OCI-LY1 (cell line): Measurements from ENCODE around the gene NFIB.

ENCODE experiments used
- H2AFZ ChIP-seq: fragments of 200-600 bp; sonication (generic), shearing (Covaris generic); 2 replicates; pipeline ENCODE4 v1.6.0; 2014; ENCODE audit warnings: antibody characterized with exemption, mild to moderate bottlenecking, low read length
- H3F3A ChIP-seq: fragments of 200-600 bp; sonication (generic), shearing (Covaris generic); 2 replicates; pipeline ENCODE4 v1.6.0; 2014; ENCODE audit warnings: mild to moderate bottlenecking, antibody characterized with exemption, low read length, moderate library complexity; ENCODE audit not compliant: insufficient read depth
- H3K27ac ChIP-seq: fragments of 200-600 bp; sonication (generic); 2 replicates; pipeline ENCODE4 v1.5.1; 2014; ENCODE audit warnings: low read length, mixed run types, mild to moderate bottlenecking, low read depth; ENCODE audit not compliant: poor library complexity, severe bottlenecking
- H3K27me3 ChIP-seq: fragments of 200-600 bp; sonication (generic); 2 replicates; pipeline ENCODE4 v1.6.0; 2014; ENCODE audit warnings: antibody characterized with exemption, mild to moderate bottlenecking, low read length, moderate library complexity; ENCODE audit not compliant: insufficient read depth
- H3K36me3 ChIP-seq: fragments of 200-600 bp; sonication (generic); 2 replicates; pipeline ENCODE4 v1.6.1; 2014; ENCODE audit warnings: mild to moderate bottlenecking, antibody characterized with exemption, low read length, moderate library complexity, mixed read lengths; ENCODE audit not compliant: insufficient read depth
- H3K4me1 ChIP-seq: fragments of 200-600 bp; sonication (generic); 2 replicates; pipeline ENCODE4 v1.5.1; 2014; ENCODE audit warnings: mild to moderate bottlenecking, low read length, moderate library complexity; ENCODE audit not compliant: insufficient read depth, severe bottlenecking
- H3K4me2 ChIP-seq: fragments of 200-600 bp; sonication (generic), shearing (Covaris generic); 2 replicates; pipeline ENCODE4 v1.6.1; 2014; ENCODE audit warnings: low read length
- H3K4me3 ChIP-seq: fragments of 200-600 bp; sonication (generic); 2 replicates; pipeline ENCODE4 v1.5.1; 2014; ENCODE audit warnings: low read length, low read depth, mild to moderate bottlenecking, mixed read lengths; ENCODE audit not compliant: poor library complexity, severe bottlenecking
- H3K79me2 ChIP-seq: fragments of 200-600 bp; shearing (Covaris generic); 2 replicates; pipeline ENCODE4 v1.6.1; 2016; ENCODE audit warnings: mixed run types, low read length, mixed read lengths; ENCODE audit not compliant: insufficient read depth
- H3K9ac ChIP-seq: fragments of 200-600 bp; sonication (generic), shearing (Covaris generic); 2 replicates; pipeline ENCODE4 v1.6.1; 2014; ENCODE audit warnings: mild to moderate bottlenecking, low read length, mixed read lengths
- H3K9me2 ChIP-seq: fragments of 200-600 bp; sonication (generic), shearing (Covaris generic); 2 replicates; pipeline ENCODE4 v1.6.1; 2014; ENCODE audit warnings: low read depth, mild to moderate bottlenecking, low read length, mixed read lengths
- H3K9me3 ChIP-seq: fragments of 200-600 bp; shearing (Covaris generic); 2 replicates; pipeline ENCODE4 v1.6.1; 2014; ENCODE audit warnings: low read length, mixed read lengths
- H4K20me1 ChIP-seq: fragments of 200-600 bp; sonication (generic), shearing (Covaris generic); 2 replicates; pipeline ENCODE4 v1.6.0; 2016; ENCODE audit warnings: mild to moderate bottlenecking, low read length; ENCODE audit not compliant: insufficient read depth
- CTCF ChIP-seq: fragments of 200-600 bp; sonication (generic), shearing (Covaris generic); IDR thresholded peaks from 2 replicates; pipeline ENCODE4 v1.5.1; 2017; ENCODE audit warnings: mild to moderate bottlenecking, antibody characterized with exemption, low read length, moderate library complexity, mixed read lengths
- EZH2 ChIP-seq: fragments of 200-600 bp; sonication (generic), shearing (Covaris generic); IDR thresholded peaks from 2 replicates; pipeline ENCODE4 v1.8.0; 2017; ENCODE audit warnings: borderline replicate concordance, mixed run types, mild to moderate bottlenecking, antibody characterized with exemption, low read length, moderate library complexity, mixed read lengths

Gene NFIB

GRCh38 chr9:14242150-14242805 lies 71.7 kb downstream of the NFIB start:
- no peak for TF ChIP-seq CTCF
- TF ChIP-seq EZH2: no peak
- Histone ChIP-seq H3K4me2 (no peak overlapping the region), H3K4me1 (peaks cover 4% of the 10 kb centered on the region), H3K9ac (no peak overlapping the region), H2AFZ (no peak overlapping the region), H3K9me3 (no peaks in the 10 kb centered on the region), H3K27ac (no peak overlapping the region), H3K9me2 (no peaks in the 10 kb centered on the region), H3K79me2 (no peaks in the 10 kb centered on the region), H3K36me3 (no peaks in the 10 kb centered on the region), H4K20me1 (no peaks in the 10 kb centered on the region), H3F3A (no peaks in the 10 kb centered on the region), H3K4me3 (no peak overlapping the region), H3K27me3 (no peaks in the 10 kb centered on the region)

GRCh38 chr9:14240537-14240936 lies 73.4 kb downstream of the NFIB start:
- Histone ChIP-seq H2AFZ (no peak overlapping the region), H3K27ac (no peak overlapping the region), H3K27me3 (no peaks in the 10 kb centered on the region), H3K36me3 (no peaks in the 10 kb centered on the region), H4K20me1 (no peaks in the 10 kb centered on the region), H3K4me2 (no peak overlapping the region), H3K4me3 (no peak overlapping the region), H3K9ac (no peak overlapping the region), H3F3A (no peaks in the 10 kb centered on the region), H3K79me2 (no peaks in the 10 kb centered on the region), H3K9me2 (no peaks in the 10 kb centered on the region), H3K4me1 (no peaks in the 10 kb centered on the region), H3K9me3 (no peaks in the 10 kb centered on the region)
- no peak for TF ChIP-seq CTCF
- no peak for TF ChIP-seq EZH2

GRCh38 chr9:14238518-14238917 lies 75.4 kb downstream of the NFIB start:
- Histone ChIP-seq H3F3A (no peaks in the 10 kb centered on the region), H3K4me2 (no peak overlapping the region)

More at GRCh38 chr9:14238518-14238917, 75.4 kb downstream of the NFIB start:
- Histone ChIP-seq H3K4me1 (no peaks in the 10 kb centered on the region), H3K9ac (no peak overlapping the region), H2AFZ (no peak overlapping the region), H3K9me3 (no peaks in the 10 kb centered on the region), H3K27me3 (no peaks in the 10 kb centered on the region), H3K27ac (no peak overlapping the region), H3K9me2 (no peaks in the 10 kb centered on the region), H3K4me3 (no peak overlapping the region), H3K79me2 (no peaks in the 10 kb centered on the region), H3K36me3 (no peaks in the 10 kb centered on the region), H4K20me1 (no peaks in the 10 kb centered on the region)
- TF ChIP-seq EZH2 (no peak), CTCF (no peak)
